ENCODE measurements around the gene GPR34.

- no peak for TF ChIP-seq ZNF331 (CRISPR knock-in tag; IDR thresholded peaks at IDR 0.05)
- TF ChIP-seq CBFB (CRISPR knock-in tag; IDR thresholded peaks at IDR 0.05), result no peak
- TF ChIP-seq ZFP91 (CRISPR knock-in tag; IDR thresholded peaks at IDR 0.05; ENCODE audit: borderline replicate concordance), result no peak
Observed at GRCh38 chrX:41703574-41704029, 14.8 kb downstream of the GPR34 start.

All from HepG2 (cell line).